ENCODE measurements around the gene TMEM120B.
"Not testable (repeated sequence)": the region's sequence is repeated elsewhere in the genome, so short reads cannot be mapped to it uniquely, and the experiment has no call there.

Gene TMEM120B

GRCh38 chr12:121748571-121749265, 36.2 kb downstream of the TMEM120B start:
- DNase-seq: no peak

DNA sequence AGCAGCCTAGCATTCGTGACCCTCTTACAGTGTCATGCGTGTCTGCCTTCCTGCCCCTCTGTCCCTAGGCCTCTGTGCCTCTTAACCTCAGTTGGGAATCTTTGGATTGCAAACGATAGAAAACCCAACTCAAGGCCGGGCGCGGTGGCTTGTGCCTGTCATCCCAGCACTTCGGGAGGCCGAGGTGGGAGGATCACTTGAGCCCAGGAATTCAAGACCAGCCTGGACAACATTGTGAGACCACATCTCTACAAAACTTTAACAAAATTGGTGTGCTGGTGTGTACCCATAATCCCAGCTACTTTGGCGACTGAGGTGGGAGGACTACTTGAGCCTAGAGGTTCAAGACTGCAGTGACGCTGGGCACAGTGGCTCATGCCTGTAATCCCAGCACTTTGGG, 36.7 kb downstream of the TMEM120B start:
- DNase-seq: no peak

GRCh38 chr12:121750507-121750955, 38.0 kb downstream of the TMEM120B start:
- DNase-seq: no peak

- DNase-seq: no peak
These were observed 38.5 kb downstream of the TMEM120B start for GRCh38 chr12:121751034-121751433.

DNA sequence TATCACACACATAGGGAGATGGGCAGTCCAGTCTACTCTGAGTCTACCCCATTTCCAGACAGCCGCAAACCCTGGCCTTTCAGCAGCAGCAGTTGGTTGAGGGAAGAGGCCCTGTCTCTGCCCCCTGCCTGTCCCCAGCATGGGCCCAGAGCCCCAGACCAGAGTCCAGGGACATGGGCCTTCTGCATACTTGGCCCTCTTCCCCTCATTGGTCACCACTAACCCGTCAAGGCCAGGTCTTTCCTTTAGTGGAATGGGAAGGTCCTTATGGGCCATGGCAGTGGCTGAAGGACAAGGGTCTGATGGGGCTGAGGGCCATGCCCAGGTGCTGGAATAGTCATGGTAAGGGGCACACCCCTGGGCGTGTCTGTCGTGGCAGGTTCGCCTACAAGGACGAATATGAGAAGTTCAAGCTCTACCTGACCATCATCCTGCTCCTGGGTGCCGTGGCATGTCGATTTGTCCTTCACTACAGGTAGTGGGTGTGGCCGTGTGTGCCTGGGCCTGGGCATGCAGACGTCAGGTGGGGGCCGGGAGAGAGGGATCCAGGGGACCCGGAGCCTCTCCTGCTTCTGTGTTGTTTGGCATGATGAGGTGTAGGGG, 39.3 kb downstream of the TMEM120B start:
- DNase-seq: no peak

GRCh38 chr12:121753844-121754264, 41.3 kb downstream of the TMEM120B start:
- no peak for DNase-seq

- no peak for DNase-seq
These were observed 42.3 kb downstream of the TMEM120B start for GRCh38 chr12:121754836-121755235.

DNA sequence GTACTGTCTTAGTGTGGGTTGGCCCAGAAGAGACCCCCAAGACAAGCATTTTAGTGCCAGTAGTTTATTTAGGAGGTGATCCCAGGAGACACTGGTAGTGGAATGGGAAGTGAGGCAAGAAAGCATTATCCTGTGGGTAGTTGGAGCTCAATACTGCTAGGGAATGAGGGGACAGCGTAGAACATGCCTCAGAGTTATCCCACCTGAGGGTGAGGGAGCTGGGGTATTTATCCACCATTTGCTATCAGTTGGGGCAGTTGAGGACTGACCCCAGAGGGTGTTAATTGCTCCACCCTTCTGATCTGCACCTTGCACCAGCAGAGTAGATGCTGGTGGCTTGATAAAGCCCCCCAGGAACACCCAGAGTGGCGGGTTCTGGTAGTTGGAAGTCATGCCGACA, 43.0 kb downstream of the TMEM120B start:
- no peak for DNase-seq

DNA sequence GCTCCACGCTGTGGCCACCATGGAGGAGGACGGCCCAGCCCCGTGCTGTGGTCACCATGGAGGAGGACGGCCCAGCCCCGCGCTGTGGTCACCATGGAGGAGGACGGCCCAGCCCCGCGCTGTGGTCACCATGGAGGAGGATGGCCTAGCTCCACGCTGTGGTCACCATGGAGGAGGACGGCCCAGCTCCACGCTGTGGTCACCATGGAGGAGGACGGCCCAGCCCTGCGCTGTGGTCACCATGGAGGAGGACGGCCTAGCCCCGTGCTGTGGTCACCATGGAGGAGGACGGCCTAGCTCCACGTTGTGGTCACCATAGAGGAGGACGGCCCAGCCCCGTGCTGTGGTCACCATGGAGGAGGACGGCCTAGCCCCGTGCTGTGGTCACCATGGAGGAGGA, 46.0 kb downstream of the TMEM120B start:
- DNase-seq: not testable (repeated sequence)

- DNase-seq: no peak
These were observed 49.7 kb downstream of the TMEM120B start for GRCh38 chr12:121762269-121762668.

GRCh38 chr12:121764808-121765207, 52.3 kb downstream of the TMEM120B start:
- DNase-seq: no peak

DNA sequence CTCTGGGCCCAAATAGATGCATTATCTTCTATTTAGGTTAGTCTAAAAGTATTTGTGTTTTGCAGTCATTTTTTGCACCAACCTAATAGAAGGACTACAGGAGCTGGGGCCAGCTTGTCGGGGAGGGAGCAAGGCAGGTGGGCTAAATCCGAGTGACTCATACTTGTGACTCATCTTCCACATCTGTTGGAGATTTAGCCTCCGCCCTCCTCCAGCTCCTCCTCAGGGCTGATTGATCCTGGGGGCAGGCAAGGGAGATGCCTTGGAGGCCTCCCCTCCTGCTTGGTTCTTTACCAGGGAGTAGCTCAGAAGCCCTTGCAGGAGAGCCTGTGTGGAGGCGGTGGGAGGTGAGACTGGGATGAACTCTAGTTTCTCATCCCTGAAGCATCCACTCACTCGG, 53.0 kb downstream of the TMEM120B start:
- DNase-seq: no peak

GRCh38 chr12:121766290-121767039, 53.9 kb downstream of the TMEM120B start:
- no peak for DNase-seq

- DNase-seq: no peak
These were observed 55.0 kb downstream of the TMEM120B start for GRCh38 chr12:121767525-121768016.

GRCh38 chr12:121769297-121769830, 56.8 kb downstream of the TMEM120B start:
- no peak for DNase-seq

GRCh38 chr12:121769831-121770301, 57.3 kb downstream of the TMEM120B start:
- DNase-seq: no peak

GRCh38 chr12:121770388-121770787, 57.8 kb downstream of the TMEM120B start:
- DNase-seq: no peak

GRCh38 chr12:121770813-121771625, 58.5 kb downstream of the TMEM120B start:
- DNase-seq: no peak

DNA sequence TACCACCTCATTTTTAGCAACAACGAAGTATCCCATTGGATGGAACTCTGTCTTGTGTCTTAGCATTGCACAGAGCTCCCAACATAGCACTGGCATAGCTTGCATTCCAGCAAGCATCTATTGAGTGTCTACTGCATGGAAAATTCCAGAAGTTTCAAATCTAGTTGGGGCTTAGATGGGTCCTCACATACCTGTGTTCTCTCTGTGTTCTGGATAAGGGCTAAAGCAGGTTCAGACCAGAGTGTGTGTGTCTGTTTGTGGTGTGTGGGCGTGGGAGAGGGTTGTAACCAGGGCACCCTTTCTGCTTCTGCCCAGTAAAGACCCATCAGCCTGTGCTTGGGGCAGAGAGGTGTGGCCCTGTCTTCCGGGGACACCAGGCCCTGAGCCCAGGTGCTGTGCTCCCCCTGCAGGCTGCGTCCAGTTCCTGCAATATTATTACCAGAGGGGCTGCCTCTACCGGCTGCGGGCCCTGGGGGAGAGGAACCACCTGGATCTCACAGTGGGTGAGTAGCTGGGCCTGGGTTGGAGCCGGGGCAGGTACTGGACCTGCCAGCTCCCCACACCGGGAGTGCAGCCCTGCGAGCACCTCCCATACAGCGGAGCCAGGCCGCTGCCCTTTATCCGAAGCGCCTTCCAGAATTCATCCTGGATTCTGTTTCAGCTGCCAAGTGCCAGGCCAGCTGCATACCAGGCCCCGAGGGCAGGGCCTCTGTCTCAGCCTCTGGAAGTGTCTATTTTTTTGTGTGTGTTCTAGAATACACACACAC, 60.6 kb downstream of the TMEM120B start:
- DNase-seq: peak; percentile 64 to 80

DNA sequence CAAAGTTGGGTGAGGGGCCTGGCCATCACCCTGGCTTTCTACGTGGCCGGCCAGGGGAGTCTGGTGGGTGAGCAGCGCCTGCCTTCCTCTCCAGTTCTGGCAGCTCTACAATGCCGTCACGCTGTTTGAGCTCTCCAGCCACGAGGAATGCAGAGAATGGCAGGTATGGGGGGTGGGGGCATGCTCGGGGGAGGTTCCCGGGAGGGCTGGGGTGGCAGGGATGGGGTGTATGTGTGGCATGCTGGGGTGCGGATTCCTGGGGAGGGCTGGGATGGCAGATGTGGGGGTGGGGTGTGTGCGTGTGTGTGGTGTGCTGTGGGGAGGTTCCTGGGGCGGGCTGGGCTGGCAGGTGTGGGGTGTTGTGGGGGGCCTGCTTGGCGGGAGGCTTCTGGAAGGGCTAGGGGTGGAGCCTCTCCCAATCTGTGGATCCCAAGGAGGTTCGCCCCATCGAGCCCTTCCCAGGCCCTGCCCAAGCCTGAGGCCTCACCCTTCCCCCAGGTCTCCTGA, 62.5 kb downstream of the TMEM120B start:
- no peak for DNase-seq

GRCh38 chr12:121775501-121775900, 62.9 kb downstream of the TMEM120B start:
- no peak for DNase-seq
